ENCODE results near the gene FGGY.

- TF ChIP-seq POLR2A (IDR thresholded peaks at IDR 0.05) (no peak), CTCF (IDR thresholded peaks at IDR 0.05) (no peak)
These were observed 87.1 kb downstream of the FGGY start for GRCh38 chr1:59383963-59384362.

All from uterus (tissue), 2 donors.